Gastroesophageal sphincter (tissue), 4 donors: Measurements from ENCODE around the gene RAMACL. TPM values are rescaled to one million over a fixed set of nuclear protein-coding genes. Genes with fewer than 3 reads are reported as not detected.

Source experiments
- ATAC-seq: fragments of 150-250 bp; one replicate; pipeline ENCODE4 v1.9.1; 2016; ENCODE audit warnings: mild to moderate bottlenecking, moderate library complexity
- H3K27ac ChIP-seq, 4 donors: fragments of 200-600 bp; sonication (generic) in 3 of 4; 1 replicate in 3 of 4; 2 replicates in 1 of 4; pipeline ENCODE4 v1.5.1; 2016 to 2019
- H3K27me3 ChIP-seq: fragments of 200-600 bp; sonication (generic); one replicate; pipeline ENCODE4 v1.5.1; 2019
- H3K36me3 ChIP-seq, 2 donors: fragments of 200-600 bp; sonication (generic); one replicate each; pipeline ENCODE4 v1.5.1; 2019; ENCODE audit warnings: control low read depth in 1 of 2
- H3K4me1 ChIP-seq, 3 donors: fragments of 200-600 bp; sonication (generic); 1 replicate in 2 of 3; 2 replicates in 1 of 3; pipeline ENCODE4 v1.5.1; 2016 to 2019; ENCODE audit warnings: control low read depth in 2 of 3
- H3K4me3 ChIP-seq, 2 donors: fragments of 200-600 bp; sonication (generic); one replicate each; pipeline ENCODE4 v1.5.1; 2019; ENCODE audit warnings: mild to moderate bottlenecking in 1 of 2, moderate library complexity in 1 of 2
- H3K9me3 ChIP-seq, 3 donors: fragments of 200-600 bp; sonication (generic); one replicate each; pipeline ENCODE4 v1.5.1; 2017 to 2019; ENCODE audit warnings: control low read depth in 2 of 3
- EP300 ChIP-seq: sonication (generic); formaldehyde crosslinking; IDR thresholded peaks from one replicate; pipeline ENCODE4 v1.6.1; 2017; ENCODE audit warnings: antibody characterized with exemption, mild to moderate bottlenecking
- POLR2A ChIP-seq, 2 donors: fragments of 450-650 bp; IDR thresholded peaks; one replicate each; pipeline ENCODE4 v1.6.1; 2017; ENCODE audit warnings: antibody characterized with exemption in 2 of 2, mild to moderate bottlenecking in 2 of 2, moderate library complexity in 1 of 2
- POLR2AphosphoS5 ChIP-seq: sonication (generic); formaldehyde crosslinking; IDR thresholded peaks from one replicate; pipeline ENCODE4 v1.6.1; 2017; ENCODE audit warnings: antibody characterized with exemption
- WGBS, 2 donors: methylation state at CpG; one replicate each; pipeline ENCODE4 v1.1.5; 2018; ENCODE audit warnings: low coverage in 1 of 2; 5-methylcytosine and 5-hydroxymethylcytosine counted together
- total RNA-seq, 4 donors: library from RNA; depleted of rRNA; stranded (reverse); fragments of >200 nt; gene quantifications; one replicate each; pipeline ENCODE4 v1.1.0, GENCODE V29; 2016
- TF ChIP-seq, protein P1 (sequence below), 4 experiments: fragments of 200-600 bp in 2 of 4; fragments of 450-650 bp in 2 of 4; sonication (generic) in 1 of 4; IDR thresholded peaks; one replicate each; pipeline ENCODE4 v1.5.1; 2017 to 2019; ENCODE audit warnings: antibody characterized with exemption in 4 of 4, mild to moderate bottlenecking in 2 of 4, moderate library complexity in 2 of 4

RAMACL gene
- total RNA-seq, 4 donors from 2014 or later: 0.27 to 2.5 (median 1.7) TPM

DNA sequence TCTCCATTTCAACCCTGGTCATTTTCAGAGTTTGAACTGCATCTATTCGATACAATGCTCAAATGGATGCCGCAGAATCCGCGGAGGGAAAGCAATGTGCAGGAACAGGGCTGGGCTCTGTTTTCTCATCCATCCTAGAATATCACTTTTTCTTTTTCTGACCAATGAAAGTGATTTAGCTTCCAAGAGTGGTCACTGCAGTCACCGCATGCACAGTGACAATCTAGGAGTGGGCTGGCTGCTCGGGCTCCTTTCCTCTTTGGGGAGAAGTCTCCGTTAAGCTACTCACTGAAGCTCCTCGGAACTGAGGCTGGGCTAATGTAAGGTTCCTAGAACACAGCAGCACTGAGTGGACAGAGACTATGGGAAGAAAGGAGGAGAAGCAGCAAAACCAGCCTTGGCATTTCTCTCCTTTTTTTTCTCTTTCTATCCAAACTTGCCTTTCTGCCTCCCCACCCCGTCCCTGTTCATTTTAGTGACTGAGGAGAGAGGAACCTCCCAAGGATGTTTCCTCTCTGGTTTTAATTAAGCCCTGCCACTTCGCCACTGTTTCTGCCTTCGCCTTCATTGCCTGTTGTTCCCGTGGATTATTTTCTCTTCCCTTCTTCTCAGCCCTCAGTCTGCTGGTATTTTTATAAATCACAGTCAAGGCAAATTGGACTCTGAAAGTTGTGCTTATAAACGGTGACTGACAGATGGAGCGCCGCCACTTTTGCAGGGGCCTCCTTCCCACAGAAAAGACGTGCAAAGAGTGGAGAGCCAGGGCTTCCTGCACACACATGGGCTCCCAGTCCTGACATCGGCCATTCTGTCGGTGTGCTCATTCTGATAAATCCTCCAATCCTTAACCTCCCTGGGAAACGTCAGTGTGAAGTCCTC, 41.1 kb downstream of the RAMACL start:
- Histone ChIP-seq H3K27me3 (no peaks in the 10 kb centered on the region), H3K4me3 (no peak overlapping the region), H3K36me3 (peaks cover 0 to 3% of the 10 kb centered on the region in 2 donors), H3K4me1 (peaks cover 0 to 22% (median 0%) of the 10 kb centered on the region in 3 donors), H3K27ac (no peak overlapping the region), H3K9me3 (no peaks in the 10 kb centered on the region)
- TF ChIP-seq POLR2A (IDR thresholded peaks at IDR 0.05) (no peak), POLR2AphosphoS5 (no peak), EP300 (no peak)
- TF ChIP-seq, protein P1, sequence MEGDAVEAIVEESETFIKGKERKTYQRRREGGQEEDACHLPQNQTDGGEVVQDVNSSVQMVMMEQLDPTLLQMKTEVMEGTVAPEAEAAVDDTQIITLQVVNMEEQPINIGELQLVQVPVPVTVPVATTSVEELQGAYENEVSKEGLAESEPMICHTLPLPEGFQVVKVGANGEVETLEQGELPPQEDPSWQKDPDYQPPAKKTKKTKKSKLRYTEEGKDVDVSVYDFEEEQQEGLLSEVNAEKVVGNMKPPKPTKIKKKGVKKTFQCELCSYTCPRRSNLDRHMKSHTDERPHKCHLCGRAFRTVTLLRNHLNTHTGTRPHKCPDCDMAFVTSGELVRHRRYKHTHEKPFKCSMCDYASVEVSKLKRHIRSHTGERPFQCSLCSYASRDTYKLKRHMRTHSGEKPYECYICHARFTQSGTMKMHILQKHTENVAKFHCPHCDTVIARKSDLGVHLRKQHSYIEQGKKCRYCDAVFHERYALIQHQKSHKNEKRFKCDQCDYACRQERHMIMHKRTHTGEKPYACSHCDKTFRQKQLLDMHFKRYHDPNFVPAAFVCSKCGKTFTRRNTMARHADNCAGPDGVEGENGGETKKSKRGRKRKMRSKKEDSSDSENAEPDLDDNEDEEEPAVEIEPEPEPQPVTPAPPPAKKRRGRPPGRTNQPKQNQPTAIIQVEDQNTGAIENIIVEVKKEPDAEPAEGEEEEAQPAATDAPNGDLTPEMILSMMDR (IDR thresholded peaks at IDR 0.05): no peak
- WGBS, 2 donors: 92 to 93% methylated on average over 14 of the region's 19 CpGs
- ATAC-seq: no peak

DNA sequence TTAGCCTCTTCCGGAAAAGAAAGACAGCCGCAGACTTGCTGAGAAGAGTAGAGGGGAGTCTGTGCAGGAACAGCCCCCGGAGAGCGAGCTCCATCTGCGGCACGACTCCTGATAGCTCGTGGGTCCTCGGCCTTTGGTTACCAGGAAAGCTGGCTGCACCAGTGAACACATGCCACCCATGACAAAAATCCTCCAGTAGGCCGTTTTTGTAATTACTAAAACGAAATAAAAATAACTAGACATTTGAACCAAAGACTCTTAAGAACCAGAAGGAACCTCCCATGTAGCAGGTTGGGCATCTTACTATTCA, 42.2 kb downstream of the RAMACL start:
- Histone ChIP-seq H3K9me3 (no peaks in the 10 kb centered on the region), H3K4me1 (peaks cover 0 to 22% (median 0%) of the 10 kb centered on the region in 3 donors), H3K27me3 (no peaks in the 10 kb centered on the region), H3K4me3 (no peak overlapping the region), H3K36me3 (peaks cover 0 to 3% of the 10 kb centered on the region in 2 donors), H3K27ac (no peak overlapping the region)
- ATAC-seq: no peak
- 93% methylated on average over 8 of the region's 10 CpGs; no CpG with 5 or more reads in 1 of the 2 donors for WGBS, 2 donors
- TF ChIP-seq POLR2A (IDR thresholded peaks at IDR 0.05) (no peak), EP300 (no peak)

DNA sequence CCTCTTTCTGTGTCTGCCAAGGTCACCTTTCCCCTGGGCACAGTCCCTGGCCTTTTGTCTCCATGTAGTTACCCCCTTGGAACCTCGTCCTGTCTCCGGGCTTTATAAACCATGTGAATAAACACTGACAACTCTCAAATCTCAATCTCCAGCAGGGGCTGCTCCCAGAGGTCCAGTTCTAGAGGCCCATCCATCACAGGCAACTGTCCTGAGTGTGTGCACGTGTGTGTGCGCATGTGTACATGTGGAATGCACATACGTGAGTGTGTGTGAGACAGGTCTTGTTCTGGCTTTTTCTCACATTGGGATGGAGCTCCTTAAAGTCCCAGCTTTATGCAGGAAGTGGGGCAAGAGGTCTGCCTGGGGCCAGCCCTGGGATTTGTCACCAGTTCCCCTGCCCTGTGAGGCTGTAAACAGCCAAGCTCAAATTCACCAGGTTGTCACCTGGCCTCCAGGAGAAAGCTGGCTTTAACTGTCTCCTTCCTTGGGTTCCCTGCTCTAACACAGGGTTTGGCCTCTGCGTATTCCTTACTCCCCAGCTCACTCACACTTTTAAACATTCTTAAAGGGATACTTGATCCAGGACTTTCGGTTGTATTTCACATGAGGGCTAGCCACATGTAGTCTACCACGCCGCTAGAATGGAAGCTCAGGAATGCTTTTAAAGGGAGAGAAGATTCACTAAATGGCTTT, 42.7 kb downstream of the RAMACL start:
- no peak for ATAC-seq
- TF ChIP-seq, protein P1 (IDR thresholded peaks at IDR 0.05): no peak
- TF ChIP-seq POLR2A (IDR thresholded peaks at IDR 0.05): no peak
- TF ChIP-seq EP300: no peak
- TF ChIP-seq POLR2AphosphoS5: no peak
- 88 to 95% methylated on average over 4 to 5 of the region's 9 CpGs for WGBS, 2 donors

DNA sequence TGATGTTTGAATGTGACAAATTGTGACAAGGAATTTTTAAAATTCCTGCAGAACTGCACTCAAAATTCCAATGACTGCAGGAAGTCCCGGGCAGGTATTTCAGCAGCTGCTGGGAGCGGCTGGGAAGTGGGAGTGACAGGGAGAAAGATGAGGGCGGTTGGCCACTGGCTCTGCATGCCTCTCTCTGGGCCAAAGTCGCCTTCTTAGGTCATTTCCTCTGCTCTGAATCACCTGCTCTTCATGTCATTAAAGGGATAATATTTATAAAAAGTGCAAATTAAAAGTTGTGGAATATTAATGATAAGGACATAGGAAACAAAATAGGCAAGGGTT, 43.9 kb downstream of the RAMACL start:
- no peak overlapping the region for H3K4me3 ChIP-seq
- H3K4me1 ChIP-seq: peaks cover 0 to 22% (median 0%) of the 10 kb centered on the region in 3 donors
- no peaks in the 10 kb centered on the region for H3K9me3 ChIP-seq
- peaks cover 0 to 15% of the 10 kb centered on the region in 2 donors for H3K36me3 ChIP-seq
- no peaks in the 10 kb centered on the region for H3K27me3 ChIP-seq
- WGBS, 2 donors: 44 to 49% methylated on average over 4 of the region's 4 CpGs
- peak overlapping the region in 1 of 4 donors; percentile 23 for H3K27ac ChIP-seq
- no peak for ATAC-seq
- TF ChIP-seq, protein P1 (IDR thresholded peaks at IDR 0.05): no peak
- TF ChIP-seq POLR2AphosphoS5: no peak
- TF ChIP-seq POLR2A (IDR thresholded peaks at IDR 0.05): no peak
- TF ChIP-seq EP300: no peak

More for the DNA sequence above, 42.7 kb downstream of the RAMACL start:
- Histone ChIP-seq H3K36me3 (peaks cover 0 to 3% of the 10 kb centered on the region in 2 donors), H3K27me3 (no peaks in the 10 kb centered on the region), H3K4me1 (peaks cover 0 to 22% (median 0%) of the 10 kb centered on the region in 3 donors), H3K27ac (no peak overlapping the region), H3K4me3 (no peak overlapping the region), H3K9me3 (no peaks in the 10 kb centered on the region)

DNA sequence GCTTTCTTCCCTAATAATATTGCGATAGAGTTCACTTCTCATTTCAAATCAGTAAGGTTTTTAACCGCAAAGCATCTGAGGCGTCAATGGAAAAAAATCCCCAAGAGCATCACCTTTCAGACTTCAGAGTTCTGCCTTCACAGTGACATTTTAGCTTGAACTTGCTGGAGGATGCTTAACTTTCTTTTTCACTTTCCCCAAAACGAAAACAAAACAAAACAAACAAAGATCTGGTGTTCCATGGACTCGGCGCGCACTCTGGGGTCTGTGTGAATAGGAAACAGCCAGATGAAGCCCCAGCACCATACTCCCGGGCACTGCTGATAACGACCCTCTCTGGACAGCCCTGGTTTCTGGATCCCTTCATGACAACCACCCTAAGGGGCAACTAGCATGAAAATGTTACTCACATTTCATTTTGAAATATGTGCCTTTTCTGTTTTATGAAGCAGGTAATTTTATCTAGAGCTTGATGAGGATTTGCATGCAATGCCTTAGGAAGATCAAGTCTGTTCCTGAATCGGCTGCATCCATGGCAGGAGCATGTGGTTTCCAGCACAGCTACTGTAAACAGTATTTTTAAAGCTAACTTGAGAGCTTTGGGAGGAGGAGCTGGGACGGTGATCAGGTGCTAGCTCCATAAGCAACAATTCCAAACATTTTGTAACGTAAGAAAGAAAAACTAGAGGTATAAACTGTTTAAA, 44.5 kb downstream of the RAMACL start:
- H3K9me3 ChIP-seq: no peaks in the 10 kb centered on the region
- TF ChIP-seq POLR2A (IDR thresholded peaks at IDR 0.05): no peak
- no peak for TF ChIP-seq EP300
- TF ChIP-seq, protein P1 (IDR thresholded peaks at IDR 0.05): no peak
- H3K27me3 ChIP-seq: no peaks in the 10 kb centered on the region
- peak overlapping the region in 3 of 4 donors; percentile 23 to 39 (median 38) for H3K27ac ChIP-seq
- peaks cover 0 to 22% (median 0%) of the 10 kb centered on the region in 3 donors for H3K4me1 ChIP-seq
- no peak overlapping the region for H3K4me3 ChIP-seq
- peaks cover 0 to 20% of the 10 kb centered on the region in 2 donors for H3K36me3 ChIP-seq
- WGBS, 2 donors: 57 to 70% methylated on average over 6 to 12 of the region's 12 CpGs
- ATAC-seq: no peak
